Esophagus mucosa (tissue), 1 donor: ENCODE measurements around the gene PTPRN2. TPM values are rescaled to one million over a fixed set of nuclear protein-coding genes. Genes with fewer than 3 reads are reported as not detected.

ENCODE experiments used
- ATAC-seq: fragments of 200-7000 bp; cut with Tn5 transposase; one replicate; pipeline ENCODE4 v1.9.1; 2020
- total RNA-seq: library from RNA; stranded (reverse); gene quantifications from one replicate; pipeline ENCODE4 v1.2.4, GENCODE V29; 2023
- donor health status: DM: yes; HTN: yes; CAD: no.

The PTPRN2 gene
- total RNA-seq, 1 donor from 2014 or later, result 0.44 TPM

DNA sequence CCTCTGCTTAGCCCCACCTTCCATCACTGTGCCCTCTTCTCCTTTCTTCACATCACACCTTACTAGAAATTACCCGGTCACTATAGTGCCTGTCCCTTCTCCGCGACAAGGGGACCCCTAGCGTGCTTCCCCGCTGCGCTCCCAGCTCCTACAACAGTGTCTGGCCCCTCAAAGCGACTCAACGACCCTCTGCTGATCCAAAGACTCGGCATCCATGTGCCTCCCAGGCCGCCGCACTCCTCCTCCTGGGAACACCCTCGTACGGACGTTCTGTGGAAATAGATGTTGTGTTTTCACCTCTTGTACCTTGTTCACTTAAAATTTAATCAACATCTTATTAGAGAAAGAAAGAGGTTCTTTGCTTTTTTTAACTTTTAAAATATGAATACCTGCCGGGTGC, 787.3 kb downstream of the PTPRN2 start:
- no peak for ATAC-seq

DNA sequence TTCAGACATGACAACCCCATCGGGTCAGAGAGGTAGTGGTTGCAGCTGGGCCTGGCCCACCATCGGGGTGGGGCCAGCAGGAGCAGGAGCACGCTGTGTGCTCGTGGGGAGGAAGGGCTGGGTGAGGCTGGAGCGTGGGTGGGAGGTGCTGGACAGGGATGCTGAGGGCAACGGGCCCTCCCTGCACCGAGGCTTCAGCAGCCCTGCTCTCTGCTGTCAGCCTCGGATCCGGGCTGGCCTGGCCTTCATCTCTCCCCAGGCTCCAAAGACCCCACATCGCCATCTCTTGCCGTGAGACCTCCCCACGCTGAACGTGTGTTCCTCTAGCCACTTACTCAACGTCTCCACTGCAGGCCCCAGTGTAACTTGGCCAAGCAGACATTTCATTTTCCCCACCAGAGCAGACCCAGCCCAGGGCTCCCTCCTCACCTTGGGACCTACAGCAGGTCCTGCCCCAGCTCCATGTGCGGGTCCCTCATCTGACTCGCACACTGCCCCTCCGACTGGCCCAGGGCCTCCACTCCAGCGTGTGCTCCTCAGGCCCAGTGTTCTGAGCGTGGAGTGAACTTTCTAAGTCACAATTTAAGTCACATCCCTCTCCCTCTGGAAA, 788.4 kb downstream of the PTPRN2 start:
- no peak for ATAC-seq

DNA sequence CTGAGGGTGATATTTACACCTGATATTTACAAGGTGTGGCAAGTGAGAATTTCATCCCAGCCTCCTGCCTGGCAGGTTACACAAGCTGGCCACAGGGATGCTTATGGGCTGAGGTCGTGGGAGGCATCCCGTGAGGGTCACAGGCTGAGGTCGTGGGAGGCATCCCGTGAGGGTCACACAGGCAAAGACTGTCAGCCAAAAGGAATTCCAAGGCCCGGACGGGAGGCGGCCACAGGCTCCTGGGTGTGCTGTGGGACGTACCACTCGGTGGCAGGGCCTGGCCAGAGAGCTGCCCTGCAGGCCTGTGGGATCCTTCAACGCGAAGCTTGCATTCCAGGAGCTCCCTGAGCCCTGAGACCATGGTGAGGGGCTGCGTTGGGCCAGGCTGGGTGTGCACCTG, 790.3 kb downstream of the PTPRN2 start:
- no peak for ATAC-seq

DNA sequence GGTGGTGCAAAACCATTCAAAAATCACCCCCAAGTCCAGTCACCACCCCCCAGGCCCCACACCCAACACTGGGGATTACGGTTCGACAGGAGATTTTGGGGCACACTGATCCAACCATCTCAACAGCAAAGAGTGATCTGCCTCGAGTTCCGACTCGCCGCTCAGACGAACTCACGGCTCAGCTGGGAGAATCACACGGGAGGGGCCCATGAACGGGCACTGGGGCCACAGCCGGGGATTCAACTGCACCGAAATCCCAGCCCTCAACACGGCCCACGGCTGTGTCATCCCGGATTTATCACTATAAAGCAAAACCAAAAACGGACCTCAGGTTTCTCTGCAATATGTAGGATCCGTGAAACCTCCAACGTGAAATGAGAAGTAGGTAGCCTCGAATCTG, 790.8 kb downstream of the PTPRN2 start:
- ATAC-seq, result no peak

DNA sequence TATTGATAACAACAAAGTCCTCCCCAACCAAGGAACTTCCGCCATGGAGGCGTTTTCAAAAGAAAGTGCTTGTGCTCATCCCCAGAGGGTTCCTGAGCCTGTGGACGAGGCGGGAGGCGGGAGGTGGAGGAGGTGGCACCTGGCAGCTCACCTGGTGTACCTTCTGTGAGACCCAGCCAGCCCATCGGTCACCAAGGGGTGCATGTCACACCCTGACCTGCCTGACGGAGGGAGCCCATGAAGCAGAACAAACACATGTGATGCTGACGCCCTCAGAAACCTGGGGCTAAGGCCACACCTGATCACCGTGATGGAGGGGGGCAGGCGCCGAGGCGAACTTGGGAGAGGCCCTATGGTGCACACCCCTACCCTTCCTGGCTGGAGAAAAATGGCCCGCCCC, 792.0 kb downstream of the PTPRN2 start:
- ATAC-seq, result no peak

DNA sequence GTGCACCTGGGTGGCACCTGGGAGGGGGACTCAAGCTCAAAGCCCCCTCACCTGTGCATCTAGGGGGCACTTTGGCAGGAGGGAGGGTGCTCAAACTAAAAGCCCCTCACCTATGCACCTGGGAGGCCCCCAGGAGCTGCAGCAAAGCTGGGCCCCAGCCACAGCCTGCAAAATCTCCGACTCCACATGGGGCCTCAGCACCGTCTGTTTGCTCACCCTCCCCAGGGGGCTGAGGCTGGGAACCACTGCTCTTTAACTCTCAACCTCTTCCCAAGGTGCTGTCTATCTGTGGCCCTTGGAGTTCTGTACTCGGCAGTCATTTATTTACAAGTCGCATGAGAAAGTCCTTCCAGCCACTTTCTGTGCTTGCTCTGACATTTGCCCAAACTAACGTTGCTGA, 792.4 kb downstream of the PTPRN2 start:
- no peak for ATAC-seq

DNA sequence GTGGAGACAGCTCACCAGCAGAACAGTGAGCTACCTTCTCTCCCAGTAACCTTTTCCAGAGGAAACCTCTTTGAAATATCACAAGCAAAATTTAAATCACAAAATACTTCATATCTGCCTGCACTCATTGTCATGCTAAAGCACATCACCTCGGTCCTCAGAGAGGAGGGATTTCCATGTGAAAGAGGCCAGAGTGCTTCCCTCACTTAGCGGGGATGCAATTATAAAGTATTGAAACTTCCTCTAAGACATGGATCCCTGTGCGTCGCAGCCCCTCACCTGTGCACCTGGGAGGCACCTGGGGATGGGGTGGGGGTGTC, 792.9 kb downstream of the PTPRN2 start:
- no peak for ATAC-seq

DNA sequence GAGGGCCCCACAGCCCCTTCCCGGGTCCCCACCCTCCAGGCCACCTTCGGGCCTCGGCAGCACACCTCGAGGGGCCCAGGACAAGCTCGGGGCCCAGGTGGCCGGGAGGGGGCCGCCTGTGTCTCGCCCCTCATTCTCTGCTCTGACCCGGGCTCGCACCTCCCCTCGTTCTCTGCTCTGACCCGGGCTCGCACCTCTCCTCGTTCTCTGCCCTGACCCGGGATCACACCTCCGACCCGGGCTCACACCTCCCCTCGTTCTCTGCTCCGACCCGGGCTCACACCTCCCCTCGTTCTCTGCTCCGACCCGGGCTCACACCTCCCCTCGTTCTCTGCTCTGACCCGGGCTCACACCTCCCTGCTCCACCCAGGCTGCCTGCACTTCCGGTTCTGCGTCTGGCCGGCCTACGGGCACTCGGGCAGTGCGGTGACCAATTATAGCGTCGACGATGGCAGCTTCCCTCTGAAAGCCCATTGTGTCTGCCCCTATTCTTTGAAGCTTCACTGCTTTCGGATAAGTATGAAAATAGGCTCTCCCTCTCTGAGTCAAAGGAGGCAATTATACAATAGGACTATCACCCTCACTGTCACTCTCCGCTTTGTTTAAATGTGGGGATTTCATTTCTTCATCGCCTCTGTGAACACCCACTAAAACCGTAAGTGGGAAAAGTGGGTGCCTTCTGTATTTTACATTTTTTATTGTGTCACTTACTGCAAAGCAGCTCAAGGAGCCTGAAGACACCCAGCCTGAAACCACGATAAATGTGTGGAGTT, 793.5 kb downstream of the PTPRN2 start:
- ATAC-seq, result no peak

DNA sequence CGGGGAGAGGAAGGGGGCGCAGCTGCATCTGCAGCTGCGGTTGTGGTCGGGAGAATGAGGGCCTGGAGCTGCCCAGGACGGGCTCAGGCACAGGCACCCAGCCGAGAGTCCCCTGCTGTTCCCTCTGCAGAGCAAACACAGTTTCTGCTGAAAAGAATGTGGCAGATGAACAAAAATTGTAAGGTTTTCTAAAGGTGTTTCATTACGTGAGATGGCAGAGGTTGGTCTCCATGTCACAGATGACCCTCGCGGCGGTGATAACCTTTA, 794.6 kb downstream of the PTPRN2 start:
- ATAC-seq, result no peak

DNA sequence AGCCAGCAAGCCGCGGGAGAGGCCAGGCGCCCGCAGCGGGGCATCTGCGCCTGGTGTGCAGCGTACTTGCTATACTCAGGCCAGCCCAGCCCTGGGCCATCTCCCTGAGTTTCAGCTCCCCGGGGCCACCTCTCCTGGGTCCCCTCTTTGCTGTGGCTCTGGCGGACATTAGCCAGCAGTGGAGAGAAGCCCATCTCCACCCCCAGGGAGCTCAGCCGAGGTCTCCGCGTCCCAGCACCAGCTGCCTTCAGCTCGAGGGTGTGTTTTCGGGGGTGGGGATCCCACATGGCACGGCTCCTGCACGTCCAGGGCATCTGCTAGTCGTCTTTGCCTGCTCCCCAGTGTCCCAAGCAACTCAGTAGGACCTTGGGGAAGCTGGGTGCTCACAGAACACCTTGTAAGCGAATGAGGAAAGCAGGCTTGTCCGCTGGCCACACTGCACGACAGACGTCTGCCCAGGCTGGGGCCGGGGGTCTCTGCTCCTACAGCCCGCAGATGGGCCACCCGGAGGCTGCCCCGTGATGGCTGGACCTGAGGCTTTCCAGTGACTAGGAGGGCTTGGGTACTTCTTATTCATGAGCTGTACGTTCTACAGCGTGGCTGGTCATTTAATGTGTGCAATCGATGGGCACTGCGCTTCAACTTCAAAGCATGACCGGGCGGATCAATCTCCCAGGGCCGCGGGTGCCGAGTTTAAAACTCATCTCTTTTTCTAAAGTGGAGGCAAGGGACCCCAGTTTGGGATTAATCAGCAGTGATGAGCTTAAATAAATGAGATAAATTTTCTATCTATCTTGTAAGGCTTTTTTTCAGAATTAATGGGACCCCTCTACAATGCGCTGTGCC, 795.2 kb downstream of the PTPRN2 start:
- ATAC-seq, result no peak

DNA sequence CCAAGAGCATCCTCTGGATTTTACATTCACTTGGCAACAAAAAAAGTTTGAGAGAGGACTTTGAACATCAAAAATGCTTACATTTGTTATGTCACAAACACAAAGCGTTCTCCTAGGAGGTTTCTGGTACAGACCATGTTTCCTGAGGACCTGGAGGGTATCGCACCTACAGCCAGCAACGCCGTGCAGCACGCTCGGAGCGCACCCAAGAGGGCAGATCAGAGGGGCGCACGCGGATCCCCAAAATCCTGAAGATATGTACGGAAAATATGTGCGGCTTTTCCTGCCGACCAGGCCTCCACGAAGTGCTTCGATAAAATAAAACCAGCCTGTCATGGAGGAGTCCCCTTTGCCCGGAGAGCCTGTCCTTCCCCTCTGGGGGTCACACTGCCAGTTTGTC, 796.0 kb downstream of the PTPRN2 start:
- ATAC-seq, result no peak

DNA sequence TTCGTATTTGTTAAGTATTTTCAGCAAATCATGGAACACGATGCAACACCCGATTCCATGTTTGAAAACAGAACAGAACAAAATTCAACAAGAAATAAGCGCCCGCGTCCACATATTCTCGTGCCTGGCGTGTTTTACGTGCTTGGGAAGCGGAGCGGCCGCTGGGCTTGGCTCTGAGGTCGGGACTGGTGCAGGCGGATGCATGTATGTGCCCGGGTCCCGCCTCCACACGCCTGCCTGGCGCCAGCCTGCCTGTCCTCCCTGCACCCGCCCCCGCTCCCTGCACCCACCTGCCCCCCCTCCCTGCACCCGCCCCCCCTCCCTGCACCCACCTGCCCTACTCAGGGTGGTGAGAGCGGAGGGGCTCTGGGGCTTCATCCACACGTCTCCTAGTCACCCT, 796.4 kb downstream of the PTPRN2 start:
- ATAC-seq, result no peak

DNA sequence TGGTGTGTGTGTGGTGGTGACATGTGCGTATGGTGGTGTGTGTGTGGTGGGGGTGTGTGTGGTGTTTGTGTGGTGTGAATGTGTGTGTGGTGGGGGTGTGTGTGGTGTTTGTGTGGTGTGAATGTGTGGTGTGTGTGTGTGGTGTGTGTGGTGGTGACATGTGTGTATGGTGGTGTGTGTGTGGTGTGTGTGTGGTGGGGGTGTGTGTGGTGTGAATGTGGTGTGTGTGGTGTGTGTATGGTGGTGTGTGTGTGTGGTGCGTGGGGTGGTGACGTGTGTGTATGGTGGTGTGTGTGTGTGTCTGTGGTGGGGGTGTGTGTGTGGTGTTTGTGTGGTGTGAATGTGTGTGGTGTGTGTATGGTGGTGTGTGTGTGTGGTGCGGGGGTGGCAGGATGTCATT, 797.7 kb downstream of the PTPRN2 start:
- no peak for ATAC-seq

DNA sequence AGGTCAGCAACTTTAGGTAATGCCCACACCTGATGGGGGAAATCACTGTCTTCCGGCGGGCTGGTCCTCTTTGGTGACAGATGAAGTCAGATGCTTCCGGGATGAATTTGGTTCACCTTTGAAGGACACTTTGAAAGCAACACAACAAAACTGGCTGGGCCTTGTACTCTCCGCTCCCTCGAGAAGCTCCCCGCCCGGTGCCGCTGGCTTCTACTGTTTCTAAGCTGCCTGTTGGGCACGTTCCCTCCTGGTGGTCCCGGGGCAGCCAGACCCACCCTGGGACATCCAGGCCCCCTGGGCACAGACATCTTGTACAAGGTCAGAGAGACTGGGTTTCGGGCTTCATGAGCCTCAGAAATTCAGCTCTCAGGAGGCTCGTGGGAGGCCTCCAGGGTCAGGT, 798.5 kb downstream of the PTPRN2 start:
- ATAC-seq, result no peak

DNA sequence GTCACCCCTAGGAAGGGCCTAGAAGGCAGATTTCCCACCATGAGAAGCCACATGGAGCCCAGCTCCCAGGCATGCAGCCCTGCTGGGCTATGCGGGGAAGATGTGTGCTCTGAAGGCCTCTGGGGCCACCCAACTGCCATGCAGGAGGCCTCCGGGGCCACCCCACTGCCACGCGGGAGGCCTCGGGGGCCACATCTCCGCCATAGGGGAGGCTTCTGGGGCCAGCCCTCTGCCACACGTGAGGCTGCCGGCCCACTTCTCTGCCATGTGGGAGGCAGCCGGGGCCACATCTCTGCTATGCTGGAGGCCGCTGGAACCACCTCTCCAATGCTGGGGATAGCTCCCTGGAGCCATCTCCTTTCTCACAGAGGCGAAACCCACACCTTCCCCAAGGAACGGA, 799.0 kb downstream of the PTPRN2 start:
- no peak for ATAC-seq

DNA sequence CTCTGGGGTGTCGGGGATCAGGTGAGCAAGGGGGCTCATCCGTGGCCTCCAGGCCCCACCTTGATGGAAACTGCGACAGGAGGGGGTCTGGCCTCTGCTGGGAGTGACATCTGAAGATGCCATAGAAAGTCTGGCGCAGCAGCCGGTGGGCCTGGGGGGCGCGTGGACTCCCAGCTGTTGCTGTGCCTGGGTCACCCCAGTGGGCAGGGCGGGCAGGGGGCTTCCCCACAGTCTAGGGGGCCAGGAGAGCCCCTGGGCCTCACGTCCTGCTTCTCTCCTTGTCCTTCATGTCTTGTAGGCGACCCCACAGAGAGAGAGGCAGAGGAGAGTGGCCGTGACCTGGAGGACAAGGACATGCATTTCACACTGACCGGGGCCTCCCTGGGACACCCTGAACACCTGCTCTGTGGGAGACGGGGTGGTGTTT, 800.3 kb downstream of the PTPRN2 start:
- no peak for ATAC-seq

DNA sequence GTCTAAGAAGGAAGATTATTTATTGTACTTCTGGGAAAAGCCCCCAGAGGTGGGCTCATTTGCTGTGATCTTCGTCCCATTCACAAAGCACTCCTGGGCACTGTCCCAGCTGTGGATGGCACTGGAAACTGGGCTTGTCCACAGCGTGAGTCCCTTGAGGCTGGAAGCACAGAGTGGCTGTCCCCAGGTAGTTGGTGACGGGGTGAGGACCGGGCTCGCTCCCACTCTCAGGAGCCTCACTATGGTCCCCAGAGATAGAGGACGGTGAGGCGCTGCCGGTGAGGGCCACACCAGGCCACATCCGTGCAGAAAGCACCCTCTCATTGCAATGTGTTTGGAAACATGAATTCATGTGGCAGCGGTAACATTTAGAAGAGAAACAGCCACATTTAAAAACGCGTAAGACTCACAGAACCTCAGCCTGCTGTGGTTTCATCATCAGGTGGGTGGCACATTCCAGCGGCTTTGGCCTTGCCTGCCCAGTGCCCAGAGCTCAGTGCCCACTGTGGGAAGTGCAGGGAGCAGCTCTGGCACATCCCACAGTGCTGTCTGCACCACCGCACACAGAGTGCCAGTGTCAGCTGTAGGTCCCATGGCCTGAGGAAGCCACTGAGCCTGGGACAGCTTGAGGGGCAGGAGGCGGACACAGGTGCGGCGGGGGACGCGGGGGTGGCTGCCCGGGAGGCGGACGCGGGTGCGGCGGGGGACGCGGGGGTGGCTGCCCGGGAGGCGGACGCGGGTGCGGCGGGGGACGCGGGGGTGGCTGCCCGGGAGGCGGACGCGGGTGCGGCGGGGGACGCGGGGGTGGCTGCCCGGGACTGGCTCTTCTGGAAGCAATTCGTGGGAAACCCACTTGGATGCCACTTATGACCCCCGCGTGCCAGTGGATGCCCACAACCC, 801.0 kb downstream of the PTPRN2 start:
- no peak for ATAC-seq

DNA sequence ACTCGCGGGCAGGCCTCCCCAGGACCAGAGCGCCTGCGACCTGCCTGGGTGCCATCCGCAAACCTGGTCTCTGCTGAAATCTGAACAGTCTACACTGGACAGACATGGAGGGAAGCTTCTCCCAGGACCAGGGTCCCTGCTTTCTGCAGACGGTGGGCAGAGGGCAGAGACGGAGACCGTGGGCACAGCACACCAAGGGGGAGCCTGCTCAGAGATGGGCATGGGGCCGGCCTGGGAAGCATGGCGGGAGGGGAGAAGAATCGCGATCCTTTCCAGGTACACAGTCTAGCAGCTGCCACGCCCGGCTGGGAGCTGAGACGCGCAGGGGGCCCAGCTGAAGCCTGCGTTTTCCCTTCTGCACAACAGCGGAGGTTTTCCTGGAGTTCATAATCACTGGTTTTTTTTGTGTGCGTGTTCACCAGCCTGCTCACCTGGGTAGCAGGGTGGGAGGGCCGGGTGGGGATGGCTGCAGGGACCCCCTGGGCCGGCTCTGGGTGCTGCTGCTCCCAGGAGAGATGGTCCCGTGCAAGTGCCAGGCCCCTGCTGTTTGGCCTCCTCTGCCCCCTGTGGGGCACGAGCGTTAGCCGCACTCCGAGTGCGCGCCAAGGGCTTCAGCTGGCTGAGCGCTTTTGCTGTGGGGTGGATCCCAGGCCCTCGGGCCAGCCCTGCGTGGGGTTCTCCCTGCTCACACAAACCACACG, 802.0 kb downstream of the PTPRN2 start:
- no peak for ATAC-seq

DNA sequence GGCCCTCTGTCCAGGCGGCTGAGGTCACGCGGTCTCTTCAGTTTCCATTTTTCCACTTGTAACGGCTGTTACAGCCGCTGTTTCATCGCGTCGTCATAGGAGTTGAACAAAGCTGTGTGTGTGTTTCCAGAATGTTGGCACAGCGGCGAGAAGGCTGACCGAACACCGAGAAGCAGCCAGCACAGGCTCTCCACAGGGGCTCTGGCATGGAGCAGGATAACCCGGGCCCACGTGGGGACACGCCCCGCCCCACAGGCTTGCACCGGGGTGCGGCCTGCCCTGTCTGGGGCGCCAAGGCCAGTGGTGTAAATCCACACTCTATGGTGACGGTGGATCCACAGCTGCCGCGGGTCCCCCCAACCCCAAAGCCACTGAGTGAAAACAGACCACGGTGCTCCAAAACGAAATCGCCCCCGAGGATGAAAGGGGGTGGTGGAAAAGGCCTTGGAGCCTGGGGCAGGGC, 802.6 kb downstream of the PTPRN2 start:
- no peak for ATAC-seq

DNA sequence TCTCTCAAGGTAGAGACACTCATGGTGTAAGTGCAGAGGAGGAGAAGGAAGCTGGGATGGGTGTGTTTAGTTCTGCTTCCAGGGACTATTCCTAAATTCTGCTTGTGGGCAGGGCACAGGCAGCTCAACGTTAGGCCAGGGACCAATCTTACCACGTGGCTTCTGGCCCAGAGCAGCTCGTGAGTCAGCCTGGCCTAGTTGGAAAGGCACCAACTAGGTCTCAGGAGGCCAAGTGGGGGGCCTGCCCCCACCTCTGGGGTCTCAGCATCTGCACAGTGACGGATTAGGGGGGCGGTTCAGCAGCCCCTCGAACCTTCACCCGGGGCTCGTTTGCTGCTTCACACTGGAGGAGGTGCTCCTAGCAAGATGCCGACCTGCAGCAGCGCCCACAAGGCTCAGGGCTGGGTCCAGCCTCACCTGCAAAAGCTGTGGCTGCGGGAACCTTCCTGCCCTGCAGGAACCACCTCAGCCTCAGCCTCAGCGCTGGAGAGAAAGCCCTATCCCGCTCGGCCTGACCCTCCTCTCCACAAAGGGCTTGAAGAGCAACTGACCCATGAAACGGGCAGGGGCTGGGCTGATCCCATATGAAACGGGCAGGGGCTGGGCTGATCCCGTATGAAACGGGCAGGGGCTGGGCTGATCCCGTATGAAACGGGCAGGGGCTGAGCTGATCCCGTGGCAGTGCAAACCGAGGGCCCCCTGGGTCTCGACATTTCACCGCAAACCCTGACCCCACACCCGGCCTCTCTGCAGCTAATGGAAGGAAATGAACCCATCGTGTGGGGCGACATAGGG, 803.4 kb downstream of the PTPRN2 start:
- no peak for ATAC-seq

DNA sequence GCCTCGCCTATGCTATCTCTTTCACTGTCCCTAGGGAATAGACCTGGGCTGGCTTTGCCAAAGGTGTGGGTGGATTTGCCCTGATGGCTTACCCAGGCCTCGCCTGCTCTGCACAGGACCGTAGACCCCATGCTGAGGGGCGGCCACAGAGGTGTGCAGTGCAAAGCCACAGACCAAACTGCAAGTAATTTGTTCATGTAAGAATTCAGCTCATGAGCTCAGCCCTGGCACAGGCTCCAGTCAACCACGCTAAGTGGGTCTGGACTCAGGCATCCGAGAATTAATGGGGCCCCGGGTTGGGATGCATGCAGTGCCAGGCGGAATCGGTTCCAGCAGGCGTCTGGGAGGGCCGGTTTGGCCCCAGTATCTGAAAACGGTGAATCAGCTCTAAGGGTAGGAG, 805.6 kb downstream of the PTPRN2 start:
- ATAC-seq, result no peak
